KBM-7 (cell line): ENCODE data around the gene DOK4.

Experiments used
- DNase-seq: peaks from one replicate; pipeline ENCODE4 v3.0.0-alpha.2; 2015
- in situ Hi-C: fragments of 300-500 bp; cut with MboI; formaldehyde crosslinking; loops from 2 replicates; pipeline ENCODE4 v1.14.3; 2020; ENCODE audit warnings: low sequenced_read_pairs, low pct_unique_long_range_greater_than_20kb, mixed read lengths

The DOK4 gene

GRCh38 chr16:57424583-57424982 lies 61.7 kb downstream of the DOK4 start:
- DNase-seq: no peak
- in situ Hi-C loops: no loop called here

- in situ Hi-C loops: no loop called here
- no peak for DNase-seq
Measured at GRCh38 chr16:57423152-57423551, 63.1 kb downstream of the DOK4 start.

GRCh38 chr16:57422026-57422944 lies 64.0 kb downstream of the DOK4 start:
- in situ Hi-C loops: no loop called here
- DNase-seq: peak; percentile 57
